Suprapubic skin (tissue), 4 donors: ENCODE measurements around the gene SYF2. TPM values are rescaled to one million over a fixed set of nuclear protein-coding genes. Genes with fewer than 3 reads are reported as not detected.

Experiments used
- DNase-seq, 2 donors: peaks; one replicate each; pipeline ENCODE4 v3.0.0-alpha.2; 2019; ENCODE audit warnings: low spot score in 2 of 2
- H3K27ac ChIP-seq: fragments of 200-600 bp; sonication (generic); one replicate; pipeline ENCODE4 v1.5.1; 2019
- H3K27me3 ChIP-seq: fragments of 200-600 bp; sonication (generic); one replicate; pipeline ENCODE4 v1.5.1; 2019
- H3K36me3 ChIP-seq: fragments of 200-600 bp; sonication (generic); one replicate; pipeline ENCODE4 v1.5.1; 2019
- H3K4me1 ChIP-seq: fragments of 200-600 bp; sonication (generic); one replicate; pipeline ENCODE4 v1.5.1; 2019
- H3K4me3 ChIP-seq: fragments of 200-600 bp; sonication (generic); one replicate; pipeline ENCODE4 v1.5.1; 2019; ENCODE audit warnings: mild to moderate bottlenecking
- H3K9me3 ChIP-seq: fragments of 200-600 bp; sonication (generic); one replicate; pipeline ENCODE4 v1.5.1; 2019
- EP300 ChIP-seq: sonication (generic); formaldehyde crosslinking; IDR thresholded peaks from one replicate; pipeline ENCODE4 v1.6.1; 2017; ENCODE audit warnings: antibody characterized with exemption
- POLR2A ChIP-seq, 2 donors: fragments of 450-650 bp; IDR thresholded peaks; one replicate each; pipeline ENCODE4 v1.6.1; 2017; ENCODE audit warnings: antibody characterized with exemption in 2 of 2, mild to moderate bottlenecking in 2 of 2, moderate library complexity in 2 of 2
- POLR2AphosphoS5 ChIP-seq, 3 donors: sonication (generic); formaldehyde crosslinking; IDR thresholded peaks; one replicate each; pipeline ENCODE4 v1.6.1; 2017; ENCODE audit warnings: antibody characterized with exemption in 3 of 3
- WGBS: methylation state at CpG from one replicate; pipeline ENCODE4 v1.1.5; 2018; 5-methylcytosine and 5-hydroxymethylcytosine counted together
- total RNA-seq, 4 donors: library from RNA; depleted of rRNA; stranded (reverse); fragments of >200 nt; gene quantifications; one replicate each; pipeline ENCODE4 v1.1.0, GENCODE V29; 2016
- TF ChIP-seq, protein P1 (sequence below), 2 donors: fragments of 200-600 bp in 1 of 2; fragments of 450-650 bp in 1 of 2; sonication (generic) in 1 of 2; IDR thresholded peaks; one replicate each; pipeline ENCODE4 v1.5.1; 2016 to 2019; ENCODE audit warnings: antibody characterized with exemption in 2 of 2, mild to moderate bottlenecking in 1 of 2, moderate library complexity in 1 of 2

The SYF2 gene
- total RNA-seq, 4 donors from 2014 or later: 37.2 to 57.9 (median 46.2) TPM

DNA sequence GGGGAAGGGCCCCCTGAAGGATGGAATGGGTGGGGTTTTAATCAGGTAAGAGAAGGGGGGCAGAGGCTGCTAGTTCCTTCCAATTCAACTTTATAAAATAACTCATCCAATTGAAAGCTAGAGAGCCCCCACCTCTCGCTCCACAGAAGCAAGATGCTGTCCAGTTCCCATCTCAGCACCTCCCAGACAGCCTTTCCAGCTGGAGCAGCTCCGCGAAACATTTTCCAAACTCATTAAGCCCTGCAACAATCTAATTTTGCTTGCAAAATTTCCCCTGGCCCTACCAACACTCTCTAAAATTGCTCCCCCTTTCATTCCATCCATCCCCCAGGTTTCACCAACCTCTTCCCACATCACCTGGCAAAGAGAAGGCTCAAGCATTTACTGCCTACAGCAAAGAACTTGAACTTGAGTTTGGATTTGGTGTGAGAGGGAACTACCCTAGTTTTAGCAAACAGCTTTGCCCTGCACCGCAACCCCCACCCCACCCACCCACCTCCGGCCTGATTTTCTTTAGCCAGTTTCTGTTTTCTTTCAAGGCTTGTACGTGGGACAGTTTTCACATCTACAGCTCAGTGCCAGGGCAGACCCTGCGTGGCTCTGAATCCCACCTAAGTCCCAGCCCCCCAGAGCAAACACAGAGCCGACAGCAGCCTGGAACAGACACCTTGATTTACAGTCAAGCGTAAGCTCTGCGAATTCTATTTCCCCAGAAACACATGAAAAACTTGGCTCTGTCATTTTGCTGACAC is 46.7 kb downstream of the SYF2 start:
- no peak overlapping the region for H3K4me3 ChIP-seq
- no peaks in the 10 kb centered on the region for H3K36me3 ChIP-seq
- H3K9me3 ChIP-seq: no peaks in the 10 kb centered on the region
- TF ChIP-seq, protein P1, sequence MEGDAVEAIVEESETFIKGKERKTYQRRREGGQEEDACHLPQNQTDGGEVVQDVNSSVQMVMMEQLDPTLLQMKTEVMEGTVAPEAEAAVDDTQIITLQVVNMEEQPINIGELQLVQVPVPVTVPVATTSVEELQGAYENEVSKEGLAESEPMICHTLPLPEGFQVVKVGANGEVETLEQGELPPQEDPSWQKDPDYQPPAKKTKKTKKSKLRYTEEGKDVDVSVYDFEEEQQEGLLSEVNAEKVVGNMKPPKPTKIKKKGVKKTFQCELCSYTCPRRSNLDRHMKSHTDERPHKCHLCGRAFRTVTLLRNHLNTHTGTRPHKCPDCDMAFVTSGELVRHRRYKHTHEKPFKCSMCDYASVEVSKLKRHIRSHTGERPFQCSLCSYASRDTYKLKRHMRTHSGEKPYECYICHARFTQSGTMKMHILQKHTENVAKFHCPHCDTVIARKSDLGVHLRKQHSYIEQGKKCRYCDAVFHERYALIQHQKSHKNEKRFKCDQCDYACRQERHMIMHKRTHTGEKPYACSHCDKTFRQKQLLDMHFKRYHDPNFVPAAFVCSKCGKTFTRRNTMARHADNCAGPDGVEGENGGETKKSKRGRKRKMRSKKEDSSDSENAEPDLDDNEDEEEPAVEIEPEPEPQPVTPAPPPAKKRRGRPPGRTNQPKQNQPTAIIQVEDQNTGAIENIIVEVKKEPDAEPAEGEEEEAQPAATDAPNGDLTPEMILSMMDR (IDR thresholded peaks at IDR 0.05): no peak
- TF ChIP-seq POLR2A (IDR thresholded peaks at IDR 0.05) (no peak), POLR2AphosphoS5 (IDR thresholded peaks at IDR 0.05) (no peak), EP300 (no peak)
- H3K27ac ChIP-seq: no peak overlapping the region
- WGBS: 47% methylated on average over 10 of the region's 10 CpGs
- peaks cover 5% of the 10 kb centered on the region for H3K4me1 ChIP-seq
- peaks cover 3% of the 10 kb centered on the region for H3K27me3 ChIP-seq
- no peak for DNase-seq

DNA sequence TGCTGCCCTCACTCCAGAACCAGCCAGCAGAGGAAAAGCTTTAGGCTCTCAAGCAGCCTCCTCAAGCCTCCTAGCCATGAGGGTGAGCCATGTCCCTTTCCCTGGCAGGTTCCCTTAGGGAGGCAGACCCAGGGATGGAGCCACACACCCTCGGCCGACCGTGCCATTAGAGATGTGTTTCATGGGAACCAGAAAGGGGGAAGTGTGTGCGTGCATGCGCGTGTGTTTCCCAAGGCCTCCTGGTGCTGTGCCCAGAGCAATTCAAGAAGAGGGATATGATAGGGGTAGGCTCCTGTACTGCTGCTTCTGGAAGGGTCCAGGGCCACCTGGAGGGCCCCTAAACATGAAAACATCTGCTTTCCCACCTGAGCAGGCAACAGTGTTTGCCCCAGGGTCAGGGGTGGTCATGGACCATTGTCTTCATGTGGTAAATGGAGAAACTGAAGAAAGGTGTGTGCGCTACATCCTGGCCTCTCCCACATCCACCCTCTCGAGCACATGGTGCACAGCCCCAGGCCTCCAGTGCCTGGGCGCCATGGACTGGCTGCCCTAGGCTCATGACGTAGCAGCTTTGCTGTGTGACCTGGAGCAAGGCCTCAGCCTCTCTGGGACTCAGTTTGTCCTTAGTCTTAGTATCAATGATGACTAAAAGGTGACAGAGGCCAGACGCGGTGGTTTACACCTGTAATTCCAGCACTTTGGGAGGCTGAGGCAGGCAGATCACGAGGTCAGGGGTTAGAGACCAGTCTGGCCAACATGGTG is 48.1 kb downstream of the SYF2 start:
- Histone ChIP-seq H3K4me1 (peaks cover 5% of the 10 kb centered on the region), H3K9me3 (no peaks in the 10 kb centered on the region), H3K36me3 (no peaks in the 10 kb centered on the region), H3K27me3 (peaks cover 3% of the 10 kb centered on the region), H3K4me3 (no peak overlapping the region), H3K27ac (no peak overlapping the region)
- TF ChIP-seq POLR2A (IDR thresholded peaks at IDR 0.05) (no peak), EP300 (no peak), POLR2AphosphoS5 (IDR thresholded peaks at IDR 0.05) (no peak)
- TF ChIP-seq, protein P1 (IDR thresholded peaks at IDR 0.05): no peak
- 90% methylated on average over 11 of the region's 13 CpGs for WGBS
- DNase-seq: no peak

DNA sequence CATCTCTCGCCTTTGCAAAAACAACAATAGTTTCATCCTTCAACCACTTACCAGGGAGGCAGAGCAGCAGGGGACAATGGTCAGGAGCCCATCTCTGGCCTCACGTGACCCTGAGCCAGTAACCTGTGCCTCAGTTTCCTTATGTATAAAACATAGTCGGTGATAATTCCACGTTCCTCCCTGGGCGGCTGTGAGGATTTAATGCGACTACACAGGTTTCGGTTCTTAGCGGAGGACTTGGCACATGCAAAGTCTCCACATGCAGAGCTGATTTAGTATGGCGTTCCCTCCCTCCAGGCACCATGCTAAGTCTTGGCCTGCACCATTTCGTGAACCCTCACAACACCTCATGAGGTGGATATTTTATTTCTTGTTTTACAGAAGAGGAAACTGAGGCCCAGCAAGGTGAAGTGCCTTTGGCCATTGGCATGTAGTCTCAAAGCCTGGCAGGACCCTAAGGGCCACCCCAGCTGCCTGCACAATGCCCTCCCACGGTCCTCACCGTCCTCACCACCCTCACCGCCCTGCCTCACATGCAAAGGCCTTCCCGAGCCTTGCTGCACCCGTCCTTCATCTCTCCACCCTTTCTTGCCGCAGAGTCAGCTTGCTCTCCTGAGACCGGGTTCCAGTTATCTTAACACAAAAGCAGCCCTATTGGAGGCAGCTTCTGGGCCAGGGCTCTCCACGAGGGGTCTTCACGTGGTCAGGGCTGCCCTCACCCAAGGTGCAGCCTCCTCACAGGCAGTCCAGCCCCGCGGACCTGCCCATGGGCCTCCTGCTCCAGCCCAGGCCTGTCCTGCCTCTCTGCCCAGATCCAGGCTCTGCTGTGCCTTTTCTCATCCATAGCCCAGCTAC is 48.9 kb downstream of the SYF2 start:
- H3K9me3 ChIP-seq: no peaks in the 10 kb centered on the region
- DNase-seq: peak in 1 of 2 donors; percentile 58
- no peak overlapping the region for H3K27ac ChIP-seq
- 84% methylated on average over 21 of the region's 21 CpGs for WGBS
- no peak for TF ChIP-seq EP300
- TF ChIP-seq, protein P1 (IDR thresholded peaks at IDR 0.05): no peak
- no peak for TF ChIP-seq POLR2AphosphoS5 (IDR thresholded peaks at IDR 0.05)
- no peak for TF ChIP-seq POLR2A (IDR thresholded peaks at IDR 0.05)
- H3K4me3 ChIP-seq: no peak overlapping the region
- H3K36me3 ChIP-seq: no peaks in the 10 kb centered on the region
- H3K4me1 ChIP-seq: peaks cover 5% of the 10 kb centered on the region
- H3K27me3 ChIP-seq: peaks cover 3% of the 10 kb centered on the region

DNA sequence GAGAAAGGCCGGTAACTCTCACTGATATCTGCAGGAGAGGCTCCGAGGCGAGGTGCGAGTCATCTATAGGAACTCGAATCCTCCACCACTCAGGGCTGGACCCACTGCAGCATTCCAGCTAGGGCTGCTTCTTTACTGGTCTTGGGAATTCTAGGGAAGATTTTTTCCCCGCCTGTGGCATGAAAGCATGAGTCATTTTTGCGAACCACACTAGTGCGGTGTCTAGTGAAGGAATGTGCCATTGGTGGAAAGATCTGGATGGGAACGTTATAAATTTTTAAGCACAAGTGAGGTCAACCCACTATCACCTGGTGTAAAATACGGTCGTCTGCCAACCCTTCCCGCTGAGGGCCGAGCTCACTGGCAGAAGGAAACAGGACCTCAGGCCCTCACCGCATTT is 49.7 kb downstream of the SYF2 start:
- Histone ChIP-seq H3K9me3 (no peaks in the 10 kb centered on the region), H3K36me3 (no peaks in the 10 kb centered on the region), H3K27me3 (peaks cover 3% of the 10 kb centered on the region), H3K27ac (no peak overlapping the region), H3K4me3 (no peak overlapping the region), H3K4me1 (peaks cover 5% of the 10 kb centered on the region)
- DNase-seq: peak in 1 of 2 donors; percentile 74
- no peak for TF ChIP-seq EP300
- TF ChIP-seq, protein P1 (IDR thresholded peaks at IDR 0.05): no peak
- TF ChIP-seq POLR2A (IDR thresholded peaks at IDR 0.05): no peak
- no peak for TF ChIP-seq POLR2AphosphoS5 (IDR thresholded peaks at IDR 0.05)
- 72% methylated on average over 14 of the region's 14 CpGs for WGBS
